ENCODE data around the gene KLHL36.

DNA sequence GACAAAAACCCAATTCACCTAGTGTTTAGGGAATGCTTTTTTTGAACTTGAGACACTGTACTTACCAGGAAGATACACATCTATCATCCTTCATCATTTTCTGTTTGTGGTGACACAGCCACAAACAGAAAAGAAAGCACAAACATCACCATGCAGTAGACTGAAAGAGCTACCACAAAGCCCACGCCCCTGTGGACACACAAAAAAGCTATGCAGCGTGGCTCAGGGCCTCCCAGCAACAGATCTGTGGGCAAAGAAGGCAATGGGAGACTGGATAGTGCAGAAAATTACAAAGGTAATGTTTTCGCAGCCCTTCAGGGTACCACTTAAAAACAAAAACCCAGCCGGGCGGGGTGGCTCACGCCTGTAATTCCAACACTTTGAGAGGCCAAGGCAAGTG is 40.0 kb upstream of the KLHL36 start:
- TF ChIP-seq, protein P1, sequence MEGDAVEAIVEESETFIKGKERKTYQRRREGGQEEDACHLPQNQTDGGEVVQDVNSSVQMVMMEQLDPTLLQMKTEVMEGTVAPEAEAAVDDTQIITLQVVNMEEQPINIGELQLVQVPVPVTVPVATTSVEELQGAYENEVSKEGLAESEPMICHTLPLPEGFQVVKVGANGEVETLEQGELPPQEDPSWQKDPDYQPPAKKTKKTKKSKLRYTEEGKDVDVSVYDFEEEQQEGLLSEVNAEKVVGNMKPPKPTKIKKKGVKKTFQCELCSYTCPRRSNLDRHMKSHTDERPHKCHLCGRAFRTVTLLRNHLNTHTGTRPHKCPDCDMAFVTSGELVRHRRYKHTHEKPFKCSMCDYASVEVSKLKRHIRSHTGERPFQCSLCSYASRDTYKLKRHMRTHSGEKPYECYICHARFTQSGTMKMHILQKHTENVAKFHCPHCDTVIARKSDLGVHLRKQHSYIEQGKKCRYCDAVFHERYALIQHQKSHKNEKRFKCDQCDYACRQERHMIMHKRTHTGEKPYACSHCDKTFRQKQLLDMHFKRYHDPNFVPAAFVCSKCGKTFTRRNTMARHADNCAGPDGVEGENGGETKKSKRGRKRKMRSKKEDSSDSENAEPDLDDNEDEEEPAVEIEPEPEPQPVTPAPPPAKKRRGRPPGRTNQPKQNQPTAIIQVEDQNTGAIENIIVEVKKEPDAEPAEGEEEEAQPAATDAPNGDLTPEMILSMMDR (IDR thresholded peaks at IDR 0.05), result no peak
- no peak for TF ChIP-seq POLR2A (IDR thresholded peaks at IDR 0.05)

Data from uterus (tissue), 2 donors.